Measurements from ENCODE around the gene DOLPP1. TPM values are rescaled to one million over a fixed set of nuclear protein-coding genes. Genes with fewer than 3 reads are reported as not detected.

DOLPP1 gene
- total and polyA plus RNA-seq, 2 experiments from 2014 or later: 19.0 to 19.3 TPM

- no peak overlapping the region for H3K4me3 ChIP-seq
- no peaks in the 10 kb centered on the region for H3K9me3 ChIP-seq (ENCODE audit: low read depth)
- no peak for TF ChIP-seq CTCF (IDR thresholded peaks at IDR 0.05; ENCODE audit: low read depth, low read length)
- no peaks in the 10 kb centered on the region for H3K27me3 ChIP-seq
- DNase-seq (ENCODE audit: low read depth in 1 of 2, low spot score in 1 of 2): no peak
- peaks cover 2% of the 10 kb centered on the region for H3K36me3 ChIP-seq
- no peak overlapping the region for H3K27ac ChIP-seq
- no peaks in the 10 kb centered on the region for H3K4me1 ChIP-seq (ENCODE audit: low read depth)
These were observed 7.5 kb upstream of the DOLPP1 start for GRCh38 chr9:129073404-129073803.

GRCh38 chr9:129074106-129074505 is 6.8 kb upstream of the DOLPP1 start:
- no peak for TF ChIP-seq CTCF (IDR thresholded peaks at IDR 0.05; ENCODE audit: low read depth, low read length)
- DNase-seq (ENCODE audit: low read depth in 1 of 2, low spot score in 1 of 2): no peak
- no peaks in the 10 kb centered on the region for H3K27me3 ChIP-seq
- H3K36me3 ChIP-seq: no peaks in the 10 kb centered on the region
- H3K9me3 ChIP-seq (ENCODE audit: low read depth): no peaks in the 10 kb centered on the region
- H3K27ac ChIP-seq: no peak overlapping the region
- no peak overlapping the region for H3K4me3 ChIP-seq
- no peaks in the 10 kb centered on the region for H3K4me1 ChIP-seq (ENCODE audit: low read depth)

- DNase-seq (ENCODE audit: low read depth in 1 of 2, low spot score in 1 of 2): no peak
- no peak overlapping the region for H3K4me3 ChIP-seq
- H3K27ac ChIP-seq: no peak overlapping the region
- TF ChIP-seq CTCF (IDR thresholded peaks at IDR 0.05; ENCODE audit: low read depth, low read length): no peak
- no peaks in the 10 kb centered on the region for H3K4me1 ChIP-seq (ENCODE audit: low read depth)
- no peaks in the 10 kb centered on the region for H3K9me3 ChIP-seq (ENCODE audit: low read depth)
- H3K36me3 ChIP-seq: no peaks in the 10 kb centered on the region
- no peaks in the 10 kb centered on the region for H3K27me3 ChIP-seq
These were observed 4.8 kb upstream of the DOLPP1 start for GRCh38 chr9:129075996-129076639.

- no peaks in the 10 kb centered on the region for H3K9me3 ChIP-seq (ENCODE audit: low read depth)
- no peaks in the 10 kb centered on the region for H3K4me1 ChIP-seq (ENCODE audit: low read depth)
- no peaks in the 10 kb centered on the region for H3K27me3 ChIP-seq
- DNase-seq (ENCODE audit: low read depth in 1 of 2, low spot score in 1 of 2): no peak
- no peak overlapping the region for H3K4me3 ChIP-seq
- no peaks in the 10 kb centered on the region for H3K36me3 ChIP-seq
- no peak for TF ChIP-seq CTCF (IDR thresholded peaks at IDR 0.05; ENCODE audit: low read depth, low read length)
- no peak overlapping the region for H3K27ac ChIP-seq
These were observed 4.3 kb upstream of the DOLPP1 start for GRCh38 chr9:129076640-129077037.

GRCh38 chr9:129077236-129077635 is 3.7 kb upstream of the DOLPP1 start:
- no peak for DNase-seq (ENCODE audit: low read depth in 1 of 2, low spot score in 1 of 2)
- Histone ChIP-seq H3K27ac (no peak overlapping the region), H3K36me3 (no peaks in the 10 kb centered on the region), H3K4me3 (no peak overlapping the region), H3K4me1 (ENCODE audit: low read depth) (peaks cover 6% of the 10 kb centered on the region), H3K27me3 (no peaks in the 10 kb centered on the region), H3K9me3 (ENCODE audit: low read depth) (no peaks in the 10 kb centered on the region)
- no peak for TF ChIP-seq CTCF (IDR thresholded peaks at IDR 0.05; ENCODE audit: low read depth, low read length)
